Testis (tissue), 3 donors: ENCODE measurements around the gene CUL4A. TPM values are rescaled to one million over a fixed set of nuclear protein-coding genes. Genes with fewer than 3 reads are reported as not detected.

Experiments used
- DNase-seq: peaks from one replicate; pipeline ENCODE4 v3.0.0-alpha.2; 2019
- H3K27ac ChIP-seq, 2 donors: fragments of 200-600 bp; sonication (generic); one replicate each; pipeline ENCODE4 v1.5.1; 2019
- H3K27me3 ChIP-seq: fragments of 200-600 bp; sonication (generic); one replicate; pipeline ENCODE4 v1.5.1; 2019
- H3K36me3 ChIP-seq: fragments of 200-600 bp; sonication (generic); one replicate; pipeline ENCODE4 v1.5.1; 2017; ENCODE audit warnings: low read depth; ENCODE audit errors: missing control alignments
- H3K4me1 ChIP-seq: fragments of 200-600 bp; sonication (generic); one replicate; pipeline ENCODE4 v1.5.1; 2019
- H3K4me3 ChIP-seq, 2 donors: fragments of 200-600 bp; sonication (generic); one replicate each; pipeline ENCODE4 v1.5.1; 2017 to 2019
- H3K9me3 ChIP-seq: fragments of 200-600 bp; sonication (generic); one replicate; pipeline ENCODE4 v1.5.1; 2017
- POLR2A ChIP-seq: fragments of 450-650 bp; IDR thresholded peaks from one replicate; pipeline ENCODE4 v1.6.1; 2017; ENCODE audit warnings: antibody characterized with exemption, mild to moderate bottlenecking, moderate library complexity
- WGBS, 2 donors: methylation state at CpG; one replicate each; pipeline ENCODE4 v1.1.5; 2018; 5-methylcytosine and 5-hydroxymethylcytosine counted together
- intact Hi-C: fragments of 100-400 bp; cut with DNase I; formaldehyde crosslinking; loops from one replicate; pipeline ENCODE4 v1.15.1; 2023; ENCODE audit warnings: low total_unique reads
- polyA plus RNA-seq: library from polyadenylated mRNA; stranded (reverse); fragments of 350-450 nt; fragmentation: Illumina TruSeq; extraction: RNeasy Lipid Tissue Mini Kit (QIAGEN cat#74804); gene quantifications from one replicate; pipeline ENCODE4 v1.2.3, GENCODE V29; 2014; ENCODE audit warnings: low read depth, low replicate concordance; ENCODE audit not compliant: insufficient read depth
- total RNA-seq, 2 donors: library from RNA; depleted of rRNA; stranded (reverse); fragments of >200 nt; gene quantifications; one replicate each; pipeline ENCODE4 v1.2.3, GENCODE V29; 2016
- TF ChIP-seq, protein P1 (sequence below), 3 experiments: fragments of 450-650 bp in 2 of 3; fragments of 200-600 bp in 1 of 3; sonication (generic) in 1 of 3; IDR thresholded peaks; one replicate each; pipeline ENCODE4 v1.5.1; 2016 to 2019; ENCODE audit warnings: antibody characterized with exemption in 3 of 3, mild to moderate bottlenecking in 2 of 3, moderate library complexity in 1 of 3

The CUL4A gene
- total and polyA plus RNA-seq, 3 donors from 2014 or later: 103 to 168 (median 152) TPM

- Histone ChIP-seq H3K9me3 (no peaks in the 10 kb centered on the region), H3K4me3 (no peak overlapping the region), H3K27ac (no peak overlapping the region), H3K36me3 (no peaks in the 10 kb centered on the region), H3K4me1 (no peaks in the 10 kb centered on the region), H3K27me3 (no peaks in the 10 kb centered on the region)
- WGBS, 2 donors: 42 to 61% methylated on average over 20 to 25 of the region's 25 CpGs
- no peak for DNase-seq
- TF ChIP-seq, protein P1, sequence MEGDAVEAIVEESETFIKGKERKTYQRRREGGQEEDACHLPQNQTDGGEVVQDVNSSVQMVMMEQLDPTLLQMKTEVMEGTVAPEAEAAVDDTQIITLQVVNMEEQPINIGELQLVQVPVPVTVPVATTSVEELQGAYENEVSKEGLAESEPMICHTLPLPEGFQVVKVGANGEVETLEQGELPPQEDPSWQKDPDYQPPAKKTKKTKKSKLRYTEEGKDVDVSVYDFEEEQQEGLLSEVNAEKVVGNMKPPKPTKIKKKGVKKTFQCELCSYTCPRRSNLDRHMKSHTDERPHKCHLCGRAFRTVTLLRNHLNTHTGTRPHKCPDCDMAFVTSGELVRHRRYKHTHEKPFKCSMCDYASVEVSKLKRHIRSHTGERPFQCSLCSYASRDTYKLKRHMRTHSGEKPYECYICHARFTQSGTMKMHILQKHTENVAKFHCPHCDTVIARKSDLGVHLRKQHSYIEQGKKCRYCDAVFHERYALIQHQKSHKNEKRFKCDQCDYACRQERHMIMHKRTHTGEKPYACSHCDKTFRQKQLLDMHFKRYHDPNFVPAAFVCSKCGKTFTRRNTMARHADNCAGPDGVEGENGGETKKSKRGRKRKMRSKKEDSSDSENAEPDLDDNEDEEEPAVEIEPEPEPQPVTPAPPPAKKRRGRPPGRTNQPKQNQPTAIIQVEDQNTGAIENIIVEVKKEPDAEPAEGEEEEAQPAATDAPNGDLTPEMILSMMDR (IDR thresholded peaks at IDR 0.05): no peak
- no peak for TF ChIP-seq POLR2A
- intact Hi-C loops: no loop called here
Measured at GRCh38 chr13:113162783-113163685, 46.4 kb upstream of the CUL4A start.

- Histone ChIP-seq H3K4me3 (no peak overlapping the region), H3K36me3 (no peaks in the 10 kb centered on the region), H3K4me1 (no peaks in the 10 kb centered on the region), H3K27me3 (no peaks in the 10 kb centered on the region), H3K27ac (no peak overlapping the region), H3K9me3 (no peaks in the 10 kb centered on the region)
- no peak for TF ChIP-seq POLR2A
- TF ChIP-seq, protein P1 (IDR thresholded peaks at IDR 0.05): no peak
- intact Hi-C loops: no loop called here
- WGBS, 2 donors: 77 to 90% methylated on average over 12 of the region's 12 CpGs
- no peak for DNase-seq
Measured at GRCh38 chr13:113164492-113164891, 44.9 kb upstream of the CUL4A start.

DNA sequence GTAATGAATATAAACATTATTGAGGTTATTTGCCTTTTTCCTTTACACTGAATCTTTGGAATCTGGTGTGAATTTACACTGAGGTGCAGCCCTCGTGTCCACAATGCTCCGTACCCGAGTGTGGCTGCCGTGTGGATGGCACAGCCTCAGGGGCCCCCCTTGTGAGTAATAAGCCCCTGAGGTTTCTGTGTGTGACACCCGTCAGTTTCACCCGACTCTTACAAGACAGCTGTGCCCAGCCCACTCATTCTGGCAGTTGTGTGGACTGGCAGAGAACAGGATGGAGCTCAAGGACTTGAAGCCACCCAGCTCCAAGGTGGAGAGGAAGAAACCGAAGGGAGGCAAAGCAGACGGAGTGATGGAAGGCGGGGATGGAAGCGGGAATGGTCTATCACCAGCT is 43.1 kb upstream of the CUL4A start:
- DNase-seq: no peak
- 90 to 92% methylated on average over 10 of the region's 10 CpGs for WGBS, 2 donors
- Histone ChIP-seq H3K9me3 (no peaks in the 10 kb centered on the region), H3K4me1 (no peaks in the 10 kb centered on the region), H3K36me3 (no peaks in the 10 kb centered on the region), H3K27me3 (no peaks in the 10 kb centered on the region), H3K4me3 (no peak overlapping the region), H3K27ac (no peak overlapping the region)
- no peak for TF ChIP-seq POLR2A
- TF ChIP-seq, protein P1 (IDR thresholded peaks at IDR 0.05): no peak
- intact Hi-C loops: no loop called here

- Histone ChIP-seq H3K4me1 (no peaks in the 10 kb centered on the region), H3K36me3 (no peaks in the 10 kb centered on the region), H3K9me3 (no peaks in the 10 kb centered on the region), H3K27ac (no peak overlapping the region), H3K4me3 (no peak overlapping the region), H3K27me3 (no peaks in the 10 kb centered on the region)
- TF ChIP-seq, protein P1 (IDR thresholded peaks at IDR 0.05): no peak
- no peak for TF ChIP-seq POLR2A
- DNase-seq: no peak
- WGBS, 2 donors: 89 to 94% methylated on average over 5 of the region's 5 CpGs
- intact Hi-C loops: no loop called here
Measured at GRCh38 chr13:113166681-113167080, 42.7 kb upstream of the CUL4A start.

DNA sequence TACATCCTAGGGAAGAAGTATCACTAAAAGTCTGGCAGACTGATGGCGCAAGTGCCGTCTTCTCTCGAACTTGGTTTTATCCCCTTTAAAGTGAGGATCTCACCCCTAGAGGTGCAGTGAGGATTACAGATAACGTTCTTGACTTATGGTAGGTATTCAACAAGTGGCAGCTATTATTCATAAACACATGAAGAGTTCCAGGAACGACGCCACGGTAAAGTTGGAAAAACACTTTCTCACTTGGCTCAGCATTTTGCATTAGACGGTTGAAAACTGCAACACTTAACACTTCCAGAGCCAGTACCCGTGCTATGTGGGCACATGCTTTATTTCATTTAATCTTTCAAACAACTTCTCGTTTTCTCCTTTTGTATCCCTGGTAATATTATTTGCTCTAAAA is 42.3 kb upstream of the CUL4A start:
- Histone ChIP-seq H3K9me3 (no peaks in the 10 kb centered on the region), H3K27ac (no peak overlapping the region), H3K4me3 (no peak overlapping the region), H3K36me3 (no peaks in the 10 kb centered on the region), H3K27me3 (no peaks in the 10 kb centered on the region), H3K4me1 (no peaks in the 10 kb centered on the region)
- DNase-seq: no peak
- TF ChIP-seq POLR2A: no peak
- TF ChIP-seq, protein P1 (IDR thresholded peaks at IDR 0.05): no peak
- WGBS, 2 donors: 93% methylated on average over 10 of the region's 10 CpGs
- intact Hi-C loops: no loop called here
